NCI-H1105 treated with DMSO at 0.1 percent for 48 hours (cell line): ENCODE measurements around the gene NNMT.

ENCODE experiments used
- DNase-seq: peaks from one replicate; lab custom pipeline; 2025; lab: John Stamatoyannopoulos, UW

The NNMT gene

GRCh38 chr11:114263513-114264170, 32.6 kb upstream of the NNMT start:
- no peak for DNase-seq

GRCh38 chr11:114264381-114264780, 31.8 kb upstream of the NNMT start:
- no peak for DNase-seq

GRCh38 chr11:114265122-114265878, 30.9 kb upstream of the NNMT start:
- DNase-seq: no peak

- DNase-seq: no peak
Measured at GRCh38 chr11:114269498-114269897, 26.7 kb upstream of the NNMT start.

- no peak for DNase-seq
Measured at GRCh38 chr11:114270531-114271270, 25.5 kb upstream of the NNMT start.

GRCh38 chr11:114271316-114271715, 24.9 kb upstream of the NNMT start:
- no peak for DNase-seq

- no peak for DNase-seq
Measured at GRCh38 chr11:114272311-114272710, 23.9 kb upstream of the NNMT start.

GRCh38 chr11:114273071-114273470, 23.1 kb upstream of the NNMT start:
- DNase-seq: no peak

GRCh38 chr11:114273890-114274635, 22.1 kb upstream of the NNMT start:
- no peak for DNase-seq

GRCh38 chr11:114274637-114275036, 21.6 kb upstream of the NNMT start:
- no peak for DNase-seq

- DNase-seq: no peak
Measured at GRCh38 chr11:114275280-114275679, 20.9 kb upstream of the NNMT start.

- no peak for DNase-seq
Measured at GRCh38 chr11:114276077-114276476, 20.1 kb upstream of the NNMT start.

GRCh38 chr11:114277637-114278341, 18.4 kb upstream of the NNMT start:
- no peak for DNase-seq

GRCh38 chr11:114278342-114279065, 17.7 kb upstream of the NNMT start:
- no peak for DNase-seq

GRCh38 chr11:114279792-114280546, 16.2 kb upstream of the NNMT start:
- no peak for DNase-seq

GRCh38 chr11:114280696-114281095, 15.5 kb upstream of the NNMT start:
- peak; percentile 75 for DNase-seq

- no peak for DNase-seq
Measured at GRCh38 chr11:114281388-114281956, 14.7 kb upstream of the NNMT start.

GRCh38 chr11:114282488-114282887, 13.7 kb upstream of the NNMT start:
- DNase-seq: no peak

- DNase-seq: no peak
Measured at GRCh38 chr11:114283422-114283821, 12.8 kb upstream of the NNMT start.

GRCh38 chr11:114284021-114284420, 12.2 kb upstream of the NNMT start:
- DNase-seq: peak; percentile 92
